ENCODE data around the gene MRPL1.

MRPL1 gene

GRCh38 chr4:77877167-77877566 lies 14.5 kb downstream of the MRPL1 start:
- no peaks in the 10 kb centered on the region for H3K9me3 Mint-ChIP-seq
- peaks cover 75% of the 10 kb centered on the region for H3K36me3 Mint-ChIP-seq (ENCODE audit: low read depth)
- no peak overlapping the region for H3K27ac Mint-ChIP-seq
- H3K4me1 Mint-ChIP-seq (ENCODE audit: low read depth), result peaks cover 5% of the 10 kb centered on the region
- no peak overlapping the region for H3K4me3 Mint-ChIP-seq
- no peaks in the 10 kb centered on the region for H3K27me3 Mint-ChIP-seq

- peaks cover 5% of the 10 kb centered on the region for H3K4me1 Mint-ChIP-seq (ENCODE audit: low read depth)
- peaks cover 82% of the 10 kb centered on the region for H3K36me3 Mint-ChIP-seq (ENCODE audit: low read depth)
- H3K27ac Mint-ChIP-seq, result no peak overlapping the region
- H3K27me3 Mint-ChIP-seq, result no peaks in the 10 kb centered on the region
- no peak overlapping the region for H3K4me3 Mint-ChIP-seq
- no peaks in the 10 kb centered on the region for H3K9me3 Mint-ChIP-seq
Observed at GRCh38 chr4:77877771-77878565, 15.3 kb downstream of the MRPL1 start.

- peaks cover 86% of the 10 kb centered on the region for H3K36me3 Mint-ChIP-seq (ENCODE audit: low read depth)
- no peak overlapping the region for H3K4me3 Mint-ChIP-seq
- no peak overlapping the region for H3K27ac Mint-ChIP-seq
- H3K9me3 Mint-ChIP-seq, result no peaks in the 10 kb centered on the region
- H3K27me3 Mint-ChIP-seq, result no peaks in the 10 kb centered on the region
- peaks cover 5% of the 10 kb centered on the region for H3K4me1 Mint-ChIP-seq (ENCODE audit: low read depth)
Observed at GRCh38 chr4:77880784-77881183, 18.2 kb downstream of the MRPL1 start.

- peaks cover 5% of the 10 kb centered on the region for H3K4me1 Mint-ChIP-seq (ENCODE audit: low read depth)
- no peak overlapping the region for H3K4me3 Mint-ChIP-seq
- no peaks in the 10 kb centered on the region for H3K9me3 Mint-ChIP-seq
- H3K27me3 Mint-ChIP-seq, result no peaks in the 10 kb centered on the region
- H3K36me3 Mint-ChIP-seq (ENCODE audit: low read depth), result peaks cover 79% of the 10 kb centered on the region
- H3K27ac Mint-ChIP-seq, result no peak overlapping the region
Observed at GRCh38 chr4:77881460-77882295, 19.0 kb downstream of the MRPL1 start.

GRCh38 chr4:77893451-77893850 lies 30.8 kb downstream of the MRPL1 start:
- Mint-ChIP-seq H3K4me1 (ENCODE audit: low read depth) (peaks cover 37% of the 10 kb centered on the region), H3K27me3 (no peaks in the 10 kb centered on the region), H3K36me3 (ENCODE audit: low read depth) (peaks cover 79% of the 10 kb centered on the region), H3K9me3 (no peaks in the 10 kb centered on the region), H3K27ac (peak overlapping the region; percentile 55), H3K4me3 (no peak overlapping the region)

GRCh38 chr4:77899607-77900006 lies 37.0 kb downstream of the MRPL1 start:
- Mint-ChIP-seq H3K4me3 (no peak overlapping the region), H3K27me3 (no peaks in the 10 kb centered on the region), H3K27ac (peak overlapping the region; percentile 2), H3K9me3 (no peaks in the 10 kb centered on the region), H3K36me3 (ENCODE audit: low read depth) (peaks cover 83% of the 10 kb centered on the region), H3K4me1 (ENCODE audit: low read depth) (peaks cover 27% of the 10 kb centered on the region)

GRCh38 chr4:77903186-77903585 lies 40.6 kb downstream of the MRPL1 start:
- no peak overlapping the region for H3K4me3 Mint-ChIP-seq
- H3K27ac Mint-ChIP-seq, result no peak overlapping the region
- H3K9me3 Mint-ChIP-seq, result no peaks in the 10 kb centered on the region

GRCh38 chr4:77905651-77906263 lies 43.1 kb downstream of the MRPL1 start:
- Mint-ChIP-seq H3K27me3 (no peaks in the 10 kb centered on the region), H3K9me3 (no peaks in the 10 kb centered on the region), H3K4me1 (ENCODE audit: low read depth) (peaks cover 6% of the 10 kb centered on the region), H3K36me3 (ENCODE audit: low read depth) (peaks cover 85% of the 10 kb centered on the region), H3K4me3 (no peak overlapping the region), H3K27ac (peak overlapping the region; percentile 34)

More at GRCh38 chr4:77903186-77903585, 40.6 kb downstream of the MRPL1 start:
- Mint-ChIP-seq H3K4me1 (ENCODE audit: low read depth) (peaks cover 19% of the 10 kb centered on the region), H3K36me3 (ENCODE audit: low read depth) (peaks cover 82% of the 10 kb centered on the region), H3K27me3 (no peaks in the 10 kb centered on the region)

GRCh38 chr4:77910676-77911075 lies 48.0 kb downstream of the MRPL1 start:
- Mint-ChIP-seq H3K4me3 (no peak overlapping the region), H3K27ac (no peak overlapping the region), H3K9me3 (no peaks in the 10 kb centered on the region), H3K27me3 (no peaks in the 10 kb centered on the region), H3K4me1 (ENCODE audit: low read depth) (peaks cover 13% of the 10 kb centered on the region), H3K36me3 (ENCODE audit: low read depth) (peaks cover 88% of the 10 kb centered on the region)

- no peaks in the 10 kb centered on the region for H3K27me3 Mint-ChIP-seq
- H3K4me1 Mint-ChIP-seq (ENCODE audit: low read depth), result peaks cover 9% of the 10 kb centered on the region
- H3K27ac Mint-ChIP-seq, result no peak overlapping the region
- no peaks in the 10 kb centered on the region for H3K9me3 Mint-ChIP-seq
- no peak overlapping the region for H3K4me3 Mint-ChIP-seq
- peaks cover 85% of the 10 kb centered on the region for H3K36me3 Mint-ChIP-seq (ENCODE audit: low read depth)
Observed at GRCh38 chr4:77911091-77911490, 48.5 kb downstream of the MRPL1 start.

GRCh38 chr4:77911842-77912450 lies 49.3 kb downstream of the MRPL1 start:
- Mint-ChIP-seq H3K4me1 (ENCODE audit: low read depth) (peaks cover 11% of the 10 kb centered on the region), H3K27me3 (no peaks in the 10 kb centered on the region), H3K27ac (no peak overlapping the region), H3K4me3 (no peak overlapping the region), H3K36me3 (ENCODE audit: low read depth) (peaks cover 80% of the 10 kb centered on the region), H3K9me3 (no peaks in the 10 kb centered on the region)

- H3K9me3 Mint-ChIP-seq, result no peaks in the 10 kb centered on the region
- H3K27ac Mint-ChIP-seq, result no peak overlapping the region
- no peak overlapping the region for H3K4me3 Mint-ChIP-seq
- H3K36me3 Mint-ChIP-seq (ENCODE audit: low read depth), result peaks cover 80% of the 10 kb centered on the region
- H3K27me3 Mint-ChIP-seq, result no peaks in the 10 kb centered on the region
- H3K4me1 Mint-ChIP-seq (ENCODE audit: low read depth), result peaks cover 20% of the 10 kb centered on the region
Observed at GRCh38 chr4:77913348-77913747, 50.7 kb downstream of the MRPL1 start.

GRCh38 chr4:77917075-77917474 lies 54.4 kb downstream of the MRPL1 start:
- Mint-ChIP-seq H3K27ac (peak overlapping the region; percentile 4), H3K4me1 (ENCODE audit: low read depth) (peaks cover 30% of the 10 kb centered on the region), H3K4me3 (no peak overlapping the region), H3K9me3 (peaks cover 3% of the 10 kb centered on the region), H3K27me3 (no peaks in the 10 kb centered on the region), H3K36me3 (ENCODE audit: low read depth) (peaks cover 70% of the 10 kb centered on the region)

GRCh38 chr4:77917601-77918000 lies 55.0 kb downstream of the MRPL1 start:
- Mint-ChIP-seq H3K27ac (no peak overlapping the region), H3K27me3 (no peaks in the 10 kb centered on the region), H3K9me3 (peaks cover 5% of the 10 kb centered on the region), H3K4me3 (no peak overlapping the region), H3K4me1 (ENCODE audit: low read depth) (peaks cover 28% of the 10 kb centered on the region), H3K36me3 (ENCODE audit: low read depth) (peaks cover 71% of the 10 kb centered on the region)

Measured in stimulated activated naive CD8-positive, alpha-beta T cell treated with anti-CD3 and anti-CD28 coated beads, Interleukin-15, Interleukin-2, amounts not matched to agents 100 ng/mL and 50 ng/mL, for 24 hours (primary cell).